ENCODE measurements around the gene ACAP3.

Gene ACAP3

GRCh38 chr1:1299686-1300351 is 7.9 kb downstream of the ACAP3 start:
- no peak for DNase-seq (ENCODE audit: low spot score)

GRCh38 chr1:1298861-1299685 is 8.7 kb downstream of the ACAP3 start:
- DNase-seq (ENCODE audit: low spot score), result peak; percentile 80

- no peak for DNase-seq (ENCODE audit: low spot score)
Observed at GRCh38 chr1:1297802-1298424, 9.8 kb downstream of the ACAP3 start.

GRCh38 chr1:1296070-1297061 is 11.4 kb downstream of the ACAP3 start:
- DNase-seq (ENCODE audit: low spot score), result no peak

- no peak for DNase-seq (ENCODE audit: low spot score)
Observed at GRCh38 chr1:1295154-1295923, 12.4 kb downstream of the ACAP3 start.

GRCh38 chr1:1294250-1294890 is 13.4 kb downstream of the ACAP3 start:
- no peak for DNase-seq (ENCODE audit: low spot score)

GRCh38 chr1:1293263-1294249 is 14.2 kb downstream of the ACAP3 start:
- DNase-seq (ENCODE audit: low spot score), result no peak

GRCh38 chr1:1292851-1293250 is 14.9 kb downstream of the ACAP3 start:
- no peak for DNase-seq (ENCODE audit: low spot score)

- no peak for DNase-seq (ENCODE audit: low spot score)
Observed at GRCh38 chr1:1292442-1292779, 15.3 kb downstream of the ACAP3 start.

GRCh38 chr1:1291548-1292441 is 15.9 kb downstream of the ACAP3 start:
- no peak for DNase-seq (ENCODE audit: low spot score)

- DNase-seq (ENCODE audit: low spot score), result no peak
Observed at GRCh38 chr1:1291023-1291528, 16.7 kb downstream of the ACAP3 start.

GRCh38 chr1:1290238-1290731 is 17.4 kb downstream of the ACAP3 start:
- no peak for DNase-seq (ENCODE audit: low spot score)

- DNase-seq (ENCODE audit: low spot score), result no peak
Observed at GRCh38 chr1:1287288-1288110, 20.2 kb downstream of the ACAP3 start.

GRCh38 chr1:1286313-1287261 is 21.1 kb downstream of the ACAP3 start:
- no peak for DNase-seq (ENCODE audit: low spot score)

GRCh38 chr1:1285611-1286311 is 22.0 kb downstream of the ACAP3 start:
- no peak for DNase-seq (ENCODE audit: low spot score)
